Hepatocyte (in vitro differentiated cells): ENCODE data around the gene CASKIN1.

Experiments
- EZH2 ChIP-seq: fragments of 200-600 bp; sonication (generic); IDR thresholded peaks from 2 replicates; pipeline ENCODE4 v1.6.1; 2016; ENCODE audit warnings: antibody characterized with exemption, mild to moderate bottlenecking, borderline replicate concordance
- EZH2phosphoT487 ChIP-seq: fragments of 200-600 bp; sonication (generic); IDR thresholded peaks from one replicate; pipeline ENCODE4 v1.6.1; 2018; ENCODE audit warnings: antibody characterized with exemption, mild to moderate bottlenecking, low read depth, moderate library complexity; ENCODE audit not compliant: unreplicated experiment, severe bottlenecking
- TF ChIP-seq, protein P1 (sequence below): fragments of 200-600 bp; sonication (generic); IDR thresholded peaks from 2 replicates; pipeline ENCODE4 v1.5.1; 2016; ENCODE audit warnings: antibody characterized with exemption, mild to moderate bottlenecking; ENCODE audit not compliant: poor library complexity

DNA sequence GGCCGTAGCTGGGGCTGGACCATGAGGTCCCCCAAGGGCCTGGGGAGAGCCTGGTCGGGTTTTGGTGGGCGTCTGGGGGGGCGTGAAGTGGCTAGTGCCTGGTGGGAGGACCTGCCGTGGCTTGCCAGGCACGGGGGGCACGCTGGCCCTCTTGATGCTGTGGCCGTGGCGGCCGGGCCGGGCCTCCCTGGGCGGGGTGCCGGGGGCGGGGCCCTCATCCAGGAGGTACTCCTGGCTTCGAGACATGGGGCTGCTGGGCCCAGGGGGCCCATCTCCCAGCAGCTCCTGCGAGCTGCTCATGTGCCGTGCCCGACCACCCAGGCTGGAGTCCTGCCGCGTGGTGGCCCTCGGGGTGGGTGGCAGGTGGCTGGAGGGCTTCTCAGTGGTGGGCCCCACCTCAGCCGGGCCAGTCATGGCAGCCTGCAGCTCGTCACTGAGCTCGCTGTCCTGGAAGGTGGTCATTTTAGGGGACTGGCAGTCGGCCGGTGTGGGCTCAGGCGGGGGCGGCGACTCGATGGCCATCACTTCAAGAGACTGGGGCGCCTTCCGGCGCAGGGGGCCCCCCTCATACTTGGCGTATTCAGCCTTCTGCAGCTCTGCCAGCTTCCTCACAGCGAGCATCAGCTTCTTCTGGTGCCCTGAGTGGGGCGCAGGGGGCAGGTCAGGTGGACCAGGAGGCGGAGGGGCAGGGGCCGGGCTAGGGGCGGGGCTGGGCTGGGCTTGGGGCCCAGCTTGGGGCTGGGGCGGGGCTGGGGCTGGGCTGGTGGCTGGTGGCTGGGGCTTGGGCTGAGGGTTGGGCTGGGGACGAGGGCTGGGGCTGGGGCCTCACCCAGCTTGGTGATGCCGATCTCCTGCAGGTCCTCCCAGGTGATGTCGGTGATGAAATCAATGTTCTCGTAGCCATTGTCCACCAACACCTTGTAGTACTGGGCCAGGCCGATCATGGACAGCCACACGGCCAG, 15.2 kb downstream of the CASKIN1 start:
- TF ChIP-seq, protein P1, sequence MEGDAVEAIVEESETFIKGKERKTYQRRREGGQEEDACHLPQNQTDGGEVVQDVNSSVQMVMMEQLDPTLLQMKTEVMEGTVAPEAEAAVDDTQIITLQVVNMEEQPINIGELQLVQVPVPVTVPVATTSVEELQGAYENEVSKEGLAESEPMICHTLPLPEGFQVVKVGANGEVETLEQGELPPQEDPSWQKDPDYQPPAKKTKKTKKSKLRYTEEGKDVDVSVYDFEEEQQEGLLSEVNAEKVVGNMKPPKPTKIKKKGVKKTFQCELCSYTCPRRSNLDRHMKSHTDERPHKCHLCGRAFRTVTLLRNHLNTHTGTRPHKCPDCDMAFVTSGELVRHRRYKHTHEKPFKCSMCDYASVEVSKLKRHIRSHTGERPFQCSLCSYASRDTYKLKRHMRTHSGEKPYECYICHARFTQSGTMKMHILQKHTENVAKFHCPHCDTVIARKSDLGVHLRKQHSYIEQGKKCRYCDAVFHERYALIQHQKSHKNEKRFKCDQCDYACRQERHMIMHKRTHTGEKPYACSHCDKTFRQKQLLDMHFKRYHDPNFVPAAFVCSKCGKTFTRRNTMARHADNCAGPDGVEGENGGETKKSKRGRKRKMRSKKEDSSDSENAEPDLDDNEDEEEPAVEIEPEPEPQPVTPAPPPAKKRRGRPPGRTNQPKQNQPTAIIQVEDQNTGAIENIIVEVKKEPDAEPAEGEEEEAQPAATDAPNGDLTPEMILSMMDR = no peak
- TF ChIP-seq EZH2 (no peak), EZH2phosphoT487 (no peak)
